ENCODE data around the gene ERRFI1.

Gene ERRFI1

GRCh38 chr1:8043621-8044020, 17.5 kb upstream of the ERRFI1 start:
- DNase-seq (ENCODE audit: low spot score): no peak

GRCh38 chr1:8042134-8042533, 16.0 kb upstream of the ERRFI1 start:
- no peak for DNase-seq (ENCODE audit: low spot score)

- DNase-seq (ENCODE audit: low spot score): peak; percentile 32
Measured at GRCh38 chr1:8040586-8040985, 14.5 kb upstream of the ERRFI1 start.

GRCh38 chr1:8039071-8039470, 13.0 kb upstream of the ERRFI1 start:
- no peak for DNase-seq (ENCODE audit: low spot score)

- DNase-seq (ENCODE audit: low spot score): no peak
Measured at GRCh38 chr1:8035289-8035688, 9.2 kb upstream of the ERRFI1 start.

- DNase-seq (ENCODE audit: low spot score): no peak
Measured at GRCh38 chr1:8033322-8033721, 7.2 kb upstream of the ERRFI1 start.

GRCh38 chr1:8032366-8032910, 6.3 kb upstream of the ERRFI1 start:
- DNase-seq (ENCODE audit: low spot score): no peak

- no peak for DNase-seq (ENCODE audit: low spot score)
Measured at GRCh38 chr1:8031176-8031785, 5.2 kb upstream of the ERRFI1 start.

GRCh38 chr1:8028571-8028910, 2.4 kb upstream of the ERRFI1 start:
- no peak for DNase-seq (ENCODE audit: low spot score)

- no peak for DNase-seq (ENCODE audit: low spot score)
Measured at GRCh38 chr1:8027748-8028570, 1.9 kb upstream of the ERRFI1 start.

GRCh38 chr1:8026976-8027747, 1.1 kb upstream of the ERRFI1 start:
- DNase-seq (ENCODE audit: low spot score): peak; percentile 69

GRCh38 chr1:8025671-8026144, 401 bp downstream of the ERRFI1 start:
- no peak for DNase-seq (ENCODE audit: low spot score)

GRCh38 chr1:8025061-8025670, 943 bp downstream of the ERRFI1 start:
- DNase-seq (ENCODE audit: low spot score): no peak

- DNase-seq (ENCODE audit: low spot score): no peak
Measured at GRCh38 chr1:8024329-8024728, 1.8 kb downstream of the ERRFI1 start.

GRCh38 chr1:8023995-8024313, 2.2 kb downstream of the ERRFI1 start:
- DNase-seq (ENCODE audit: low spot score): no peak

GRCh38 chr1:8023287-8023994, 2.7 kb downstream of the ERRFI1 start:
- DNase-seq (ENCODE audit: low spot score): no peak

GRCh38 chr1:8022395-8023286, 3.5 kb downstream of the ERRFI1 start:
- no peak for DNase-seq (ENCODE audit: low spot score)

- no peak for DNase-seq (ENCODE audit: low spot score)
Measured at GRCh38 chr1:8021676-8022266, 4.3 kb downstream of the ERRFI1 start.

GRCh38 chr1:8020032-8020431, 6.1 kb downstream of the ERRFI1 start:
- no peak for DNase-seq (ENCODE audit: low spot score)

GRCh38 chr1:8019229-8019620, 6.9 kb downstream of the ERRFI1 start:
- no peak for DNase-seq (ENCODE audit: low spot score)
